Activated gamma-delta T cell (primary cell): ENCODE results near the gene SPNS3.

Experiments
- DNase-seq: peaks from one replicate; lab custom pipeline; 2025; lab: John Stamatoyannopoulos, UW

The SPNS3 gene

GRCh38 chr17:4530799-4531730, 97.3 kb downstream of the SPNS3 start:
- DNase-seq, result no peak

DNA sequence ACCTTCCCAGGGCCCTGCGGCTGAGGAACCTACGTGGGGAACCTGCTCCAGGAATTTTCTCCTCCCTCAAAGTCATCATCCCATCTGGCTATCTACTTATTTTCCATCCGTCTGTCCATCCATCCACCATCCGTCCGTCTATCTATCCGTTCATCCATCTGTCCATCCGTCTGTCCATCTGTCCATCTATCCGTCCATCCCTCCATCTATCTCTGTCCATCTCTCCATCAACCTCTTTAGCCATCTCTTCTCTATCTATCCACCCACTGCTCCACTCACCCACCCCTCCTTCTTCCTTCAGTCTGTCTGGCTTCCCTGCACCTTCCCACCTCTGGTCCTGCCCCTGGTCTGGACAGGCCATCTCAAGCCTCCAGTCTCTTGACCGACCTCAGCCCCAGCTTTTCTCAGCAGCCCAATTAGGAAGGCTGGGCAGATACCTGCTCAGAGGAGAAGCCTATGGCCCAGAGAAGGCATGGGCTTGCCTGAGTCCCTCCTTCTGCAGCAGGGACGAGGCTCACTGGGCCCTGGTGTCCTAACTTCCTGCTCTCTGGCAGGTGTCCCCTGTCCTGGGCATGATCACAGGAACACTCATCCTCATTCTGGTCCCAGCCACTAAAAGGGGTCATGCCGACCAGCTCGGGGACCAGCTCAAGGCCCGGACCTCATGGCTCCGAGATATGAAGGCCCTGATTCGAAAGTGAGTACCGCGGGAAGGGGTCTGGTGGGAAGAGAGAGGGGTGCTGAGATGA, 98.4 kb downstream of the SPNS3 start:
- no peak for DNase-seq

DNA sequence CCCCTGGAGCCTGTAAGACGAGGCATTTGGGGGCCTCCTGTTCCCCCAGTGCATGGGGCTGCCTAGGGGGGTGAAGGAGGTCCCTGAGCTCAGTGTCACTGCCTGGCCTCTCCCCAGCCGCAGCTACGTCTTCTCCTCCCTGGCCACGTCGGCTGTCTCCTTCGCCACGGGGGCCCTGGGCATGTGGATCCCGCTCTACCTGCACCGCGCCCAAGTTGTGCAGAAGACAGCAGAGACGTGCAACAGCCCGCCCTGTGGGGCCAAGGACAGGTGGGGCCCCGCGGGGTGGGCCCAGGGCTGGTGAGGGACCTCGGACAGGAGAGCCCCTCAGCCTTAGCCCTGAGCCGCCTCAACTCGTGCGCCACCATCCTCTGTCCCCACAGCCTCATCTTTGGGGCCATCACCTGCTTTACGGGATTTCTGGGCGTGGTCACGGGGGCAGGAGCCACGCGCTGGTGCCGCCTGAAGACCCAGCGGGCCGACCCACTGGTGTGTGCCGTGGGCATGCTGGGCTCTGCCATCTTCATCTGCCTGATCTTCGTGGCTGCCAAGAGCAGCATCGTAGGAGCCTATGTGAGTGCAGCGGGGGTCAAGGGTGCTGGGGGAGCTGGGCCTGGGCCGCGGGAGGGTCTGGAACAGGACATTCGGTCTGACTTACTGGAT, 99.3 kb downstream of the SPNS3 start:
- no peak for DNase-seq

- DNase-seq, result no peak
Measured at GRCh38 chr17:4533523-4534504, 100.1 kb downstream of the SPNS3 start.

DNA sequence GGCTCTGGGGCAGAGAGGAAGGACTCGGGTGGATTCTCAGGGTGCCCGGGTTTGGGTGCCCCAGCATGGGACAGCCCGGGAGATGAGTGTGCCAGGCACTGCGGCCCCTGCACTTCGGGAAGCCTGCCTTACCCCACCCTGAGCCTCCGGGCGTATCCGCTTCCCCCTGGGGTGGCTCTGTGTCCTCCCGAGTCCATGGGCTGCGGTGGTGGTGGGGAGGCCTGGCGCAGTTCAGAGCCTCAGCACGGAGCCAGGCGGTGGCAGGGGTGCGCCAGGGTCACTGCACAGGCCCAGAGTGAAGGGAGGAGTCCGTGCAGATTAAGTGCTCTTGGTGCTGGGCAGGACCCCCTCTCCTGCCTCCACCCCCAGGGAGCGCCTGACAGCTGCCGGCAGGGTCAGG, 100.8 kb downstream of the SPNS3 start:
- no peak for DNase-seq

DNA sequence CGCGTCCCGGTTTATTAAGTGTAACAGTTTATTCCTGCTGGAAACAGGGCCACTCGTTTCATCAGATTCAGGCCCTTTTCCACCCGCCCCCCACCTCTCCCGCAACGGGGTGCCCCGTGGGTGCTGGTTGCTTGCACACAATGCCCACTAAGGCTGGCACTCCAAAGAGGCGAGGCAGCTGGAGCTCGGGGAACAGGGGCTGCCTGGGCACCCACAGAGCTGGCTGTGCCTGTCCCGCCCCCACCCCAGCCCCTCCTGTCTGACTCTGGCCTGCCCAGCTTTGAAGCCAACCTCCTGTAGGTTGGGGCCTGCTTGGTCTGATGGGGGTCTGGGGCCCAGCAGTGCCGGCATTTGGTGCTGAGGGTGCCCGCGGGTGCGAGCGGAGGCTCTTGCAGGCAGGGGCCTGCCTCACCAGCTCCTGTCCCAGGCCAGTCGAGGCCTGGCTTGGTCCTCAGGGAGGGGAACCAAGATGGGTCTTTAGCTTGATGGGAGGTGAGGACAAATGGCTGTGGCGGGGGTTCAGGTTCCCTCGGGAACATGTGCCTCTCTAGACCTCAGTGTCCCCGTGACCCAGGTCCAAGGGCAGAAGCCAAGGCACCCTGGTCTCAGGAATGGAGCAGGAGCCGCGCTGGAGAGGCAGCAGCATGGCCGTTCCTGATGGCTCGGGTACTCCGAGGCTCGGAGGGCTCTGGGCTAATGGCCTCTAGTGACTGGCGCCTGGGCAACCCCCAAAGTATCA, 101.4 kb downstream of the SPNS3 start:
- DNase-seq, result no peak

GRCh38 chr17:4535667-4536258, 102.0 kb downstream of the SPNS3 start:
- no peak for DNase-seq

DNA sequence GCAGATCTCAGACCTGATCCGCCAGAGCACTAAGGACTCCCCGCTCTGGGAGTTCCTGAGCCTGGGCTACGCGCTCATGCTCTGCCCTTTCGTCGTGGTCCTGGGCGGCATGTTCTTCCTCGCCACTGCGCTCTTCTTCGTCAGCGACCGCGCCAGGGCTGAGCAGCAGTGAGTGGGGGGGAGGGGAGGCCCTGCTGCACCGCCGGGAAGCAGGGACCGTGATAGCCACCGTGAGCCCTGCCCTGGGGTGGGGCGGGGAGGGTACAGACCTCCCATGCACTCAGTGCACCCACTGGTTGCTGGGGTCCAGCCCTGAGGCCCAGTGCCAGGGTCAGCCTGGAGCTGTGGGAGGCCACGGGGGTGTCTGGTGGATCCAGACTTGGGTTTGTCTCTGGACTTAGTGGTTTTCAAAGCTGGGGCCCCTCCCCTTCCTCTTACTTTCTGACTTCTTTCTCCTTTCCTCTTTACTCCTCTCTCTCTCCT, 102.6 kb downstream of the SPNS3 start:
- no peak for DNase-seq

DNA sequence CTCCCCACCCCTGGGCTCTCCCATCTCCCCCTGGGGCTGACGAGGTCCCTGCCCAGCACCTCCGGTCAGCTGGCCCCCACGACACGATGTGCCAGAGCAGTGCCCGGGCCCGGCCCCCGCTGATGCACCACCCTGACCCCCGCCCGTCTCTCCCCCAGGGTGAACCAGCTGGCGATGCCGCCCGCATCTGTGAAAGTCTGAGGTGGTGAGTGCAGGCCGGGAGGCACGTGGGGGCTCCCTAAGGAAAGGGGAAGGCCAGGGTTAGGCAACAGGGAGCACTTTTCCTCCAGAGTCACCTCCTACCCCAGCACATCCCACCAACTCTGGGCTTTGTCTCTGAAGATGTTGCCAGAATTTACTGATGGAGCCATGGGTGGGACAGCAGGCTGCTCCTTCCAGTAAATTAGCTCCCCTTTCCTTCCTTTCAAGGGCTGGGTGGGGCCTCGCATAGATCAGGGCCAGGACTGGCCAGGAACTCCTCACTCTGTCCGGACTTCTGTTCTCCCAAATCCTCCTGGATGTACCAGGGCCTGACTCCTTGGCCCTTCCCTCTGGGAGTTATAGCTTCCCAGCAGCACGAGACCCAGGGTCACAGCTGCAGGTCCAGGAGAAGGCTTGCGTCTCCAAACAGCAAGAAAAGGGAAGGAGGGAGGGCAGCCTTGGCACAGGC, 103.1 kb downstream of the SPNS3 start:
- no peak for DNase-seq
